PFSK-1 (cell line): ENCODE data around the gene COG7.

Source experiments
- FOXP2 ChIP-seq: optimal IDR thresholded peaks from 2 replicates; pipeline ENCODE3; 2011; ENCODE audit warnings: borderline replicate concordance, control low read depth, inconsistent platforms; ENCODE audit not compliant: insufficient read depth; ENCODE audit errors: extremely low read length, extremely low read depth
- POLR2AphosphoS5 ChIP-seq: IDR thresholded peaks from 2 replicates; pipeline ENCODE4 v1.6.1; 2012; ENCODE audit warnings: low read depth, mild to moderate bottlenecking, control low read depth, low read length, moderate library complexity
- REST ChIP-seq, 2 experiments: IDR thresholded peaks; 2 replicates each; pipeline versions ENCODE4 v1.6.1 to v1.8.0; 2011 to 2012; ENCODE audit warnings: low read depth in 2 of 2, low read length in 2 of 2, control low read depth in 1 of 2, inconsistent platforms in 1 of 2, mild to moderate bottlenecking in 1 of 2, moderate library complexity in 1 of 2; ENCODE audit not compliant: insufficient read depth in 1 of 2
- SIN3A ChIP-seq: IDR thresholded peaks from 2 replicates; pipeline ENCODE4 v1.6.1; 2012; ENCODE audit warnings: mild to moderate bottlenecking, low read length, moderate library complexity, borderline replicate concordance; ENCODE audit not compliant: insufficient read depth
- TAF1 ChIP-seq: IDR thresholded peaks from 2 replicates; pipeline ENCODE4 v1.6.1; 2012; ENCODE audit warnings: low read length, control low read depth, borderline replicate concordance; ENCODE audit not compliant: insufficient read depth

Gene COG7

GRCh38 chr16:23478566-23478965, 25.6 kb upstream of the COG7 start:
- TF ChIP-seq SIN3A: no peak
- TF ChIP-seq POLR2AphosphoS5: no peak
- no peak for TF ChIP-seq REST (IDR thresholded peaks at IDR 0.05; ENCODE audit: insufficient read depth in 1 of 2, low read depth in 2 of 2, low read length in 2 of 2)
- no peak for TF ChIP-seq TAF1
- TF ChIP-seq FOXP2: no peak

GRCh38 chr16:23476289-23476688, 23.3 kb upstream of the COG7 start:
- TF ChIP-seq SIN3A (no peak), REST (IDR thresholded peaks at IDR 0.05; ENCODE audit: insufficient read depth in 1 of 2, low read depth in 2 of 2, low read length in 2 of 2) (no peak)

GRCh38 chr16:23469814-23470213, 16.8 kb upstream of the COG7 start:
- no peak for TF ChIP-seq FOXP2
- TF ChIP-seq TAF1: no peak
- TF ChIP-seq SIN3A: no peak
- TF ChIP-seq REST (IDR thresholded peaks at IDR 0.05; ENCODE audit: insufficient read depth in 1 of 2, low read depth in 2 of 2, low read length in 2 of 2): no peak
- TF ChIP-seq POLR2AphosphoS5: no peak

GRCh38 chr16:23466162-23466885, 13.3 kb upstream of the COG7 start:
- TF ChIP-seq FOXP2 (no peak), TAF1 (no peak), REST (IDR thresholded peaks at IDR 0.05; ENCODE audit: insufficient read depth in 1 of 2, low read depth in 2 of 2, low read length in 2 of 2) (no peak), POLR2AphosphoS5 (no peak), SIN3A (no peak)

- TF ChIP-seq SIN3A: no peak
- TF ChIP-seq TAF1: no peak
- TF ChIP-seq POLR2AphosphoS5: no peak
- no peak for TF ChIP-seq REST (IDR thresholded peaks at IDR 0.05; ENCODE audit: insufficient read depth in 1 of 2, low read depth in 2 of 2, low read length in 2 of 2)
- TF ChIP-seq FOXP2: no peak
Observed at GRCh38 chr16:23465179-23465578, 12.2 kb upstream of the COG7 start.
